Urinary bladder (tissue), 4 donors: Measurements from ENCODE around the gene MTA1. TPM values are rescaled to one million over a fixed set of nuclear protein-coding genes. Genes with fewer than 3 reads are reported as not detected.

Experiments used
- DNase-seq: peaks from one replicate; pipeline ENCODE4 v3.0.0-alpha.2; 2015; ENCODE audit errors: extremely low spot score
- H3K27ac ChIP-seq: one replicate; pipeline ENCODE4 v1.5.1; 2013; ENCODE audit warnings: low read depth, mild to moderate bottlenecking, moderate library complexity
- H3K36me3 ChIP-seq: one replicate; pipeline ENCODE4 v1.6.1; 2013; ENCODE audit warnings: mild to moderate bottlenecking, moderate library complexity; ENCODE audit not compliant: insufficient read depth
- H3K4me1 ChIP-seq: one replicate; pipeline ENCODE4 v1.6.1; 2013; ENCODE audit warnings: mild to moderate bottlenecking, moderate library complexity; ENCODE audit not compliant: insufficient read depth
- H3K4me3 ChIP-seq: one replicate; pipeline ENCODE4 v1.5.1; 2013; ENCODE audit warnings: low read depth, low read length
- WGBS: extraction: QIAGEN DNeasy Blood & Tissue Kit; methylation state at CpG from one replicate; pipeline ENCODE4 v1.1.7; 2013; 5-methylcytosine and 5-hydroxymethylcytosine counted together
- polyA plus RNA-seq: library from polyadenylated mRNA; stranded (reverse); fragments of 200-250 nt; gene quantifications from one replicate; pipeline ENCODE4 v1.2.3, GENCODE V29; 2013
- total RNA-seq: library from RNA; depleted of rRNA; stranded (reverse); fragments of >200 nt; gene quantifications from one replicate; pipeline ENCODE4 v1.2.3, GENCODE V29; 2014
- donor health status: healthy with polysubstance abuse.
- donor health status: healthy.

Gene MTA1
- total and polyA plus RNA-seq, 2 donors = 51.5 to 67.3 TPM

GRCh38 chr14:105390849-105391500 is 28.7 kb upstream of the MTA1 start:
- H3K36me3 ChIP-seq = peaks cover 2% of the 10 kb centered on the region
- no peak overlapping the region for H3K27ac ChIP-seq
- no peak for DNase-seq
- WGBS = 90% methylated on average over 24 of the region's 24 CpGs
- H3K4me1 ChIP-seq = no peaks in the 10 kb centered on the region
- H3K4me3 ChIP-seq = no peak overlapping the region

- no peaks in the 10 kb centered on the region for H3K4me1 ChIP-seq
- H3K27ac ChIP-seq = no peak overlapping the region
- H3K4me3 ChIP-seq = no peak overlapping the region
- 91% methylated on average over 23 of the region's 23 CpGs for WGBS
- peaks cover 2% of the 10 kb centered on the region for H3K36me3 ChIP-seq
- no peak for DNase-seq
Measured at GRCh38 chr14:105391541-105391940, 28.1 kb upstream of the MTA1 start.

GRCh38 chr14:105392131-105393090 is 27.2 kb upstream of the MTA1 start:
- peaks cover 2% of the 10 kb centered on the region for H3K36me3 ChIP-seq
- DNase-seq = no peak
- WGBS = 93% methylated on average over 40 of the region's 40 CpGs
- no peak overlapping the region for H3K27ac ChIP-seq
- no peak overlapping the region for H3K4me3 ChIP-seq
- no peaks in the 10 kb centered on the region for H3K4me1 ChIP-seq

GRCh38 chr14:105393151-105393550 is 26.5 kb upstream of the MTA1 start:
- peaks cover 2% of the 10 kb centered on the region for H3K36me3 ChIP-seq
- no peak overlapping the region for H3K4me3 ChIP-seq
- no peak for DNase-seq
- no peak overlapping the region for H3K27ac ChIP-seq
- 93% methylated on average over 14 of the region's 14 CpGs for WGBS
- H3K4me1 ChIP-seq = no peaks in the 10 kb centered on the region

DNA sequence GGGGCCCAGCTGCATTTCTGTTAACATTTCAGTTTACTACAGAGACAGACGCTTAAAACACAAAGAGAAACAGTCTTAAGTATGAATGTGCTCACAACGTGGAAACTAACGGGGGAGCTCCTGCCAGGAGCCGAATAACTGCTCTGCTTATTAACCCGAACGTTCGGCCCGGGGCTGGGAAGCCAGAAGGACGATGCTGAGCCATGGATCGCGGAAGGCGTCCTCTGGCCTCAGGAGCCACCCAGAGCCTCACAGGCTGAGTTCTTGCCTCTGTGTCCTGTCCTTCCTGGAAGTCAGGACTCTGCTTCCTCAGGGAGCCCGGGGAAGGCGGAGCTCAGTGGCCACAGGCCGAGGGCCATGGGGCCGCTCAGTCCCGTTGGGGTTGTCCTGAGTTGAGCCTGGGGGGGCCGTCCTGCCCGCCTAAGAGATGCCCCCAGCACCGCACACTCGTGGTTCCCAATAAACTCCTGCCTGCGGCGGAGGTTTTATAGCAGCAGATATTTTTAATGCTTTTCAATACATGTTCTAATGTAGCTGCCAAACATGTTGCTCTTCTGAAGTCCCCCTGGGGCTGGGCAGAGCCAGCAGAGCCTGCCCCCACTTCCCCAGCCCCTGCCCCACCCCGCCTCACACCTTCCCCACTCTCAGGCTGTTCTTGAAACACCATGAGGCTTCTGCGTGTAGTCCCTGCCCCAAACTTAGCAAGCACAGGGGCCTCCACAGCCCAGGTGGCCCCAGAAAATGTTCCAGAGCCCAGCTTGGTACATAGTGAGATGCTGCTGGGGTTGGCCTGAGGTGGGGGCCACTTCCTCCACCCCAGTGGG is 24.7 kb upstream of the MTA1 start:
- no peak overlapping the region for H3K4me3 ChIP-seq
- DNase-seq = no peak
- H3K4me1 ChIP-seq = no peaks in the 10 kb centered on the region
- WGBS = 81% methylated on average over 25 of the region's 25 CpGs
- no peak overlapping the region for H3K27ac ChIP-seq
- H3K36me3 ChIP-seq = peaks cover 2% of the 10 kb centered on the region

DNA sequence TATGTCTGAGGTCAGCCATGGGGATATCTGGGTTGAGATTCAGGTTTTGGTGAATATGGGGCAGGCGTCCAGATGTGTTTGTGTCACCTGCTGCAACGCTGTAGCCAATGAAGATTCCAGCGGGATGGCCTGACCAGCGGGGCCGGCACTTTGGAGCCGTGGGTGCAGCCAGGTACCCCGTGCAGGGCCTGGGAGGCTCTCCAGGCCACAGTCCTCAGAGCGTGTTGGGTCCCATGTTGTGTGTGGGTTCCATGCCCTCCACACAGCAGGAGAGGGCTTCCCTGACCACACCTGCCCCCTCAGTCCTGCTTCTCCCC is 24.1 kb upstream of the MTA1 start:
- no peak overlapping the region for H3K27ac ChIP-seq
- H3K4me3 ChIP-seq = no peak overlapping the region
- no peak for DNase-seq
- no peaks in the 10 kb centered on the region for H3K4me1 ChIP-seq
- 95% methylated on average over 8 of the region's 8 CpGs for WGBS
- H3K36me3 ChIP-seq = peaks cover 2% of the 10 kb centered on the region

- H3K27ac ChIP-seq = no peak overlapping the region
- H3K4me3 ChIP-seq = no peak overlapping the region
- WGBS = 83% methylated on average over 13 of the region's 13 CpGs
- H3K4me1 ChIP-seq = no peaks in the 10 kb centered on the region
- peaks cover 2% of the 10 kb centered on the region for H3K36me3 ChIP-seq
- no peak for DNase-seq
Measured at GRCh38 chr14:105397350-105397931, 22.2 kb upstream of the MTA1 start.

DNA sequence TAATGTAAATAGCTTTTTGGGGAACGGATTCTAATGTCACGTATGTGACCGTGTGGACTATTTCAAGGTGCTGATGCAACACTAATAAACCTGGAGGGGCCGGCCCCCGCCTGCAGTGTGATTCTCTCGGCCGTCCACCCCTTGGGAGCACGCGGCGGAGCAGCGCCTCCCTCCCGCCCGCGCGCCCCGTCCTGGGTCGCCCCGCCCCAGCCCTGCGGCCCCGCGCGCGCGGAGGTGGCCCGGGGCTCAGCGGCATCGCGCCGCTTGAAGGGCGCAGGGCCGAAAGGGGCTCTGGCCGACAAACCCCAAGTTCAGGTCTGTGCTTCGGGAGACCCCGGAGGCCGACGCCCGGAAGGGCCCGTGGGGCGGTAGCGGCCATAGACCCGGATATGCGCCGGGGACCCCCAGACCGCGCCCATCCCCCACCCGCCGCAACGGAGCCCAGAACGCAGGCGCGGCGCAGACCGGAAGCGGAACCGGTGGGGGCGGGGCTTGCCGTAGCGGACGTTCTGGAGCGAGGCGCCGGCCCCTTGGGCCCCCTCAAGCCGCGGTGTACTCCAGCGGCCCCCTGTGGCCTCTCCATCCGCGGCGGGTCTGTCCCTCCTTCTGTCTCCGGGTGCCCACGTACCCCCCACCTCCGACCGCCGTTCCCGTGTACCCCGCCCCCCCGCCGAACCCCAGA is 21.4 kb upstream of the MTA1 start, which contains the start of gene TEX22:
TSS of gene TEX22 (plus strand) at position 495 of the 682 bp plus-strand sequence. CDS start 803 bp downstream, outside the sequence.
- under 1% methylated on average over 77 of the region's 77 CpGs for WGBS

GRCh38 chr14:105398726-105399465 is 20.7 kb upstream of the MTA1 start:
- peak overlapping the region; percentile 52 for H3K27ac ChIP-seq
- 33% methylated on average over 41 of the region's 41 CpGs for WGBS
- H3K4me1 ChIP-seq = no peaks in the 10 kb centered on the region
- H3K36me3 ChIP-seq = peaks cover 2% of the 10 kb centered on the region
- DNase-seq = no peak
- peak overlapping the region; percentile 90 for H3K4me3 ChIP-seq

More for the DNA sequence above, 21.4 kb upstream of the MTA1 start, which contains the start of gene TEX22:
- peak; percentile 37 for DNase-seq
- Histone ChIP-seq H3K36me3 (peaks cover 2% of the 10 kb centered on the region), H3K4me1 (no peaks in the 10 kb centered on the region), H3K27ac (peak within 1 kb of the TSS; percentile 72), H3K4me3 (peak within 1 kb of the TSS; percentile 90)

DNA sequence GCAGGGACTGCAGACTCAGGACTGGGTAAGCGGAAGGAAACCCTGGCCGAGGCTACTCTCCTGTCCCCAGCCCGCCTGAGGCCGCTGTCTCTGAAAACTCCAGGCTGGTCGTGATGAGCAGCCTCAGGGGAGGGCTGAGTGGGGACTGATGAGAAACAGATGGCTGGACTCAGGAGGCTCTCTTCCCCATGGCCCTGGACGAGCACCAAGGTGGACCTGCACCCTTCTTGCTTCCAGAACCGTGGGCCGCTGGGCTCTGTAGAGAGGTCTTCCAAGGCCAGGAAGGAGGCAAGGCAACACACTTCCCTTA is 20.2 kb upstream of the MTA1 start:
- WGBS = 80% methylated on average over 8 of the region's 8 CpGs
- Histone ChIP-seq H3K36me3 (no peaks in the 10 kb centered on the region), H3K27ac (no peak overlapping the region), H3K4me1 (no peaks in the 10 kb centered on the region), H3K4me3 (no peak overlapping the region)
- DNase-seq = no peak

DNA sequence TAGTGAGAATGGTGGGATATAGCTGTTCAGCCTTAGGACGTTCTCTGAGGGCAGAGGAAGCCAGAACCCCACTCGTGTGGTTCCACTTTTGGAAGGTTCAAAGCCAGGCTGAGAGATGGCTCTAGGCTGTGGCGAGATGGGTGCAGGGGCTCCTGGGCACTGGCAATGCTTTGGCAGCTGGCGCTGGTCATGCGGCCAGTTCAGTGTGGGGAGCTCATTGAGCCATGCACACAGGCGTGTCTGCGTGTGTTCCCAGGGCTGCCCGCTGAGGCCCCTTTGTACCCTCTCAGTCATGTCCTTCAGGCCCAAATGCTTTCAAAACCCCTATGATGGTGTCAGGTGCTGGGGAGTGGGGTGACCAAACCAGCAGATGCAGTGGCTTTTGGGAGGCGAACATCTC is 19.6 kb upstream of the MTA1 start:
- DNase-seq = no peak
- 98% methylated on average over 9 of the region's 9 CpGs for WGBS
- Histone ChIP-seq H3K4me1 (no peaks in the 10 kb centered on the region), H3K4me3 (no peak overlapping the region), H3K36me3 (no peaks in the 10 kb centered on the region), H3K27ac (no peak overlapping the region)

GRCh38 chr14:105401699-105402098 is 17.9 kb upstream of the MTA1 start:
- H3K36me3 ChIP-seq = no peaks in the 10 kb centered on the region
- DNase-seq = no peak
- no peaks in the 10 kb centered on the region for H3K4me1 ChIP-seq
- H3K4me3 ChIP-seq = no peak overlapping the region
- WGBS = 97% methylated on average over 9 of the region's 9 CpGs
- no peak overlapping the region for H3K27ac ChIP-seq
